Neural cell (in vitro differentiated cells): Measurements from ENCODE around the gene TOLLIP. TPM values are rescaled to one million over a fixed set of nuclear protein-coding genes. Genes with fewer than 3 reads are reported as not detected.

Experiments
- H2AFZ ChIP-seq: fragments of 200-600, 300-800 bp; sonication (generic), shearing (Covaris generic); 2 replicates; pipeline ENCODE4 v1.6.0; 2014; ENCODE audit warnings: low read depth, mild to moderate bottlenecking, antibody characterized with exemption, low read length, moderate library complexity
- H3F3A ChIP-seq: fragments of 200-600 bp; shearing (Covaris generic); 2 replicates; pipeline ENCODE4 v1.6.1; 2016; ENCODE audit warnings: mild to moderate bottlenecking, moderate library complexity, mixed read lengths, antibody characterized with exemption, low read length; ENCODE audit not compliant: insufficient read depth, poor library complexity, severe bottlenecking
- H3K27ac ChIP-seq: fragments of 200-600, 300-800 bp; sonication (generic), shearing (Covaris generic); 2 replicates; pipeline ENCODE4 v1.5.1; 2014; ENCODE audit warnings: mild to moderate bottlenecking, low read length, moderate library complexity
- H3K27me3 ChIP-seq: fragments of 300-800, 200-600 bp; sonication (generic), shearing (Covaris generic); 2 replicates; pipeline ENCODE4 v1.6.0; 2014; ENCODE audit warnings: mild to moderate bottlenecking, low read depth, low read length, moderate library complexity; ENCODE audit not compliant: insufficient read depth
- H3K36me3 ChIP-seq: fragments of 300-800, 200-600 bp; sonication (generic), shearing (Covaris generic); 2 replicates; pipeline ENCODE4 v1.5.1; 2014; ENCODE audit warnings: mild to moderate bottlenecking, antibody characterized with exemption, low read length, moderate library complexity; ENCODE audit not compliant: insufficient read depth
- H3K4me2 ChIP-seq: fragments of 300-800, 200-600 bp; sonication (generic), shearing (Covaris generic); 2 replicates; pipeline ENCODE4 v1.6.0; 2014; ENCODE audit warnings: mild to moderate bottlenecking, low read length
- H3K4me3 ChIP-seq: fragments of 300-800, 200-600 bp; sonication (generic), shearing (Covaris generic); 2 replicates; pipeline ENCODE4 v1.5.1; 2014; ENCODE audit warnings: mild to moderate bottlenecking, low read length, moderate library complexity
- H3K79me2 ChIP-seq: fragments of 200-600 bp; shearing (Covaris generic); replicated peaks from 2 replicates; pipeline ENCODE4 v1.6.0; 2014; ENCODE audit warnings: mild to moderate bottlenecking, low read length, moderate library complexity; ENCODE audit not compliant: insufficient read depth
- H3K9ac ChIP-seq: fragments of 300-800, 200-600 bp; sonication (generic), shearing (Covaris generic); 2 replicates; pipeline ENCODE4 v1.6.1; 2016; ENCODE audit warnings: mild to moderate bottlenecking, low read length, mixed read lengths
- H3K9me2 ChIP-seq: fragments of 200-600 bp; shearing (Covaris generic); 2 replicates; pipeline ENCODE4 v1.6.1; 2016; ENCODE audit warnings: mild to moderate bottlenecking, low read length, mixed read lengths; ENCODE audit not compliant: insufficient read depth
- H3K9me3 ChIP-seq: fragments of 200-600, 300-800 bp; sonication (generic), shearing (Covaris generic); 2 replicates; pipeline ENCODE4 v1.6.1; 2016; ENCODE audit warnings: mild to moderate bottlenecking, mixed run types, low read length, moderate library complexity, mixed read lengths
- H4K20me1 ChIP-seq: fragments of 200-600 bp; shearing (Covaris generic); 2 replicates; pipeline ENCODE4 v1.6.1; 2016; ENCODE audit warnings: mild to moderate bottlenecking, mixed run types; ENCODE audit not compliant: insufficient read depth
- CTCF ChIP-seq: fragments of 450-650 bp; IDR thresholded peaks from 2 replicates; pipeline ENCODE4 v1.5.1; 2014; ENCODE audit warnings: antibody characterized with exemption, mild to moderate bottlenecking, moderate library complexity; ENCODE audit not compliant: poor library complexity, severe bottlenecking
- EP300 ChIP-seq: fragments of 450-650 bp; conservative IDR thresholded peaks from 2 replicates; pipeline ENCODE4 v1.6.1; 2014; ENCODE audit warnings: antibody characterized with exemption, mild to moderate bottlenecking, moderate library complexity; ENCODE audit not compliant: poor library complexity, severe bottlenecking
- EZH2 ChIP-seq: fragments of 200-600, 300-800 bp; shearing (Covaris generic), sonication (generic); IDR thresholded peaks from 2 replicates; pipeline ENCODE4 v1.6.1; 2014; ENCODE audit warnings: antibody characterized with exemption, low read length, borderline replicate concordance, mild to moderate bottlenecking; ENCODE audit not compliant: insufficient read depth, poor library complexity, severe bottlenecking
- MXI1 ChIP-seq: fragments of 450-650 bp; conservative IDR thresholded peaks from 2 replicates; pipeline ENCODE4 v1.6.1; 2014; ENCODE audit warnings: antibody characterized with exemption, mild to moderate bottlenecking; ENCODE audit not compliant: poor library complexity, severe bottlenecking
- POLR2AphosphoS5 ChIP-seq: IDR thresholded peaks from 2 replicates; pipeline ENCODE4 v1.6.1; 2012
- RAD21 ChIP-seq: fragments of 450-650 bp; conservative IDR thresholded peaks from 2 replicates; pipeline ENCODE4 v1.6.1; 2014; ENCODE audit warnings: antibody characterized with exemption, mild to moderate bottlenecking, moderate library complexity
- REST ChIP-seq: IDR thresholded peaks from 2 replicates; pipeline ENCODE4 v1.6.1; 2012; ENCODE audit warnings: borderline replicate concordance
- SMC3 ChIP-seq: fragments of 450-650 bp; conservative IDR thresholded peaks from 2 replicates; pipeline ENCODE4 v1.6.1; 2014; ENCODE audit warnings: antibody characterized with exemption, mild to moderate bottlenecking, moderate library complexity; ENCODE audit not compliant: poor library complexity
- TAF1 ChIP-seq: IDR thresholded peaks from 2 replicates; pipeline ENCODE4 v1.6.1; 2012; ENCODE audit warnings: low read depth
- polyA plus RNA-seq: library from polyadenylated mRNA; depleted of rRNA; stranded (reverse); fragments of >200 nt; gene quantifications from 2 replicates; pipeline ENCODE4 v1.2.3, GENCODE V29; 2014

TOLLIP gene
- polyA plus RNA-seq, 1 donor from 2014 or later, result 24.1 TPM

- TF ChIP-seq MXI1 (no peak), EP300 (no peak), REST (no peak), EZH2 (no peak), SMC3 (no peak), TAF1 (no peak), POLR2AphosphoS5 (no peak), CTCF (no peak), RAD21 (no peak)
- no peaks in the 10 kb centered on the region for H3K79me2 ChIP-seq
- H3K4me2 ChIP-seq, result no peak overlapping the region
- H3K9me2 ChIP-seq, result no peaks in the 10 kb centered on the region
- no peaks in the 10 kb centered on the region for H3F3A ChIP-seq
- no peaks in the 10 kb centered on the region for H3K27me3 ChIP-seq
- H3K36me3 ChIP-seq, result no peaks in the 10 kb centered on the region
- H3K4me3 ChIP-seq, result no peak overlapping the region
- H4K20me1 ChIP-seq, result no peaks in the 10 kb centered on the region
- no peak overlapping the region for H2AFZ ChIP-seq
- H3K9me3 ChIP-seq, result no peaks in the 10 kb centered on the region
- H3K27ac ChIP-seq, result no peak overlapping the region
- H3K9ac ChIP-seq, result no peak overlapping the region
Measured at GRCh38 chr11:1356007-1356435, 46.6 kb upstream of the TOLLIP start.

- no peak overlapping the region for H3K9ac ChIP-seq
- no peaks in the 10 kb centered on the region for H3K27me3 ChIP-seq
- H3K4me3 ChIP-seq, result no peak overlapping the region
- no peak overlapping the region for H2AFZ ChIP-seq
- no peaks in the 10 kb centered on the region for H3K79me2 ChIP-seq
- H3K9me3 ChIP-seq, result no peaks in the 10 kb centered on the region
- no peak overlapping the region for H3K27ac ChIP-seq
- no peaks in the 10 kb centered on the region for H4K20me1 ChIP-seq
- H3K36me3 ChIP-seq, result no peaks in the 10 kb centered on the region
- no peak for TF ChIP-seq POLR2AphosphoS5
- no peak for TF ChIP-seq RAD21
- no peak for TF ChIP-seq REST
- no peak for TF ChIP-seq TAF1
- no peak for TF ChIP-seq MXI1
- no peak for TF ChIP-seq CTCF
- TF ChIP-seq SMC3, result no peak
- TF ChIP-seq EP300, result no peak
- no peak for TF ChIP-seq EZH2
- H3F3A ChIP-seq, result no peaks in the 10 kb centered on the region
- no peaks in the 10 kb centered on the region for H3K9me2 ChIP-seq
- H3K4me2 ChIP-seq, result no peak overlapping the region
Measured at GRCh38 chr11:1354125-1354938, 44.9 kb upstream of the TOLLIP start.
